B cell (primary cell): ENCODE measurements around the gene MAN2A1.

Experiments used
- EZH2 ChIP-seq: IDR thresholded peaks from 2 replicates; pipeline ENCODE4 v1.6.1; 2012; ENCODE audit warnings: borderline replicate concordance, low read depth, mild to moderate bottlenecking, moderate library complexity, low read length; ENCODE audit not compliant: insufficient read depth, poor library complexity, severe bottlenecking
- TF ChIP-seq, protein P1 (sequence below): fragments of 200-600 bp; IDR thresholded peaks from one replicate; pipeline ENCODE4 v1.8.0; 2022; ENCODE audit warnings: antibody characterized with exemption, mild to moderate bottlenecking

- TF ChIP-seq, protein P1, sequence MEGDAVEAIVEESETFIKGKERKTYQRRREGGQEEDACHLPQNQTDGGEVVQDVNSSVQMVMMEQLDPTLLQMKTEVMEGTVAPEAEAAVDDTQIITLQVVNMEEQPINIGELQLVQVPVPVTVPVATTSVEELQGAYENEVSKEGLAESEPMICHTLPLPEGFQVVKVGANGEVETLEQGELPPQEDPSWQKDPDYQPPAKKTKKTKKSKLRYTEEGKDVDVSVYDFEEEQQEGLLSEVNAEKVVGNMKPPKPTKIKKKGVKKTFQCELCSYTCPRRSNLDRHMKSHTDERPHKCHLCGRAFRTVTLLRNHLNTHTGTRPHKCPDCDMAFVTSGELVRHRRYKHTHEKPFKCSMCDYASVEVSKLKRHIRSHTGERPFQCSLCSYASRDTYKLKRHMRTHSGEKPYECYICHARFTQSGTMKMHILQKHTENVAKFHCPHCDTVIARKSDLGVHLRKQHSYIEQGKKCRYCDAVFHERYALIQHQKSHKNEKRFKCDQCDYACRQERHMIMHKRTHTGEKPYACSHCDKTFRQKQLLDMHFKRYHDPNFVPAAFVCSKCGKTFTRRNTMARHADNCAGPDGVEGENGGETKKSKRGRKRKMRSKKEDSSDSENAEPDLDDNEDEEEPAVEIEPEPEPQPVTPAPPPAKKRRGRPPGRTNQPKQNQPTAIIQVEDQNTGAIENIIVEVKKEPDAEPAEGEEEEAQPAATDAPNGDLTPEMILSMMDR = no peak
- no peak for TF ChIP-seq EZH2
Measured at GRCh38 chr5:109669991-109670706, 19.6 kb upstream of the MAN2A1 start.
